ENCODE data around the gene USP31.

Gene USP31

GRCh38 chr16:23160574-23160973 lies 11.3 kb upstream of the USP31 start:
- TF ChIP-seq CEBPB (IDR thresholded peaks at IDR 0.05) (no peak), NFIC (IDR thresholded peaks at IDR 0.05) (no peak), TAF1 (IDR thresholded peaks at IDR 0.05; ENCODE audit: low read depth) (no peak), REST (IDR thresholded peaks at IDR 0.05; ENCODE audit: low read depth) (no peak)

GRCh38 chr16:23160082-23160481 lies 10.8 kb upstream of the USP31 start:
- TF ChIP-seq CREB1 (IDR thresholded peaks at IDR 0.05; ENCODE audit: low read depth), result no peak

GRCh38 chr16:23158114-23158513 lies 8.9 kb upstream of the USP31 start:
- TF ChIP-seq EGR1 (IDR thresholded peaks at IDR 0.05), result no peak
- no peak for TF ChIP-seq EP300 (IDR thresholded peaks at IDR 0.05; ENCODE audit: borderline replicate concordance)
- no peak for TF ChIP-seq CREB1 (IDR thresholded peaks at IDR 0.05; ENCODE audit: low read depth)
- no peak for TF ChIP-seq TEAD4 (IDR thresholded peaks at IDR 0.05)
- no peak for TF ChIP-seq TAF1 (IDR thresholded peaks at IDR 0.05; ENCODE audit: low read depth)
- no peak for TF ChIP-seq YY1 (IDR thresholded peaks at IDR 0.05; ENCODE audit: low read depth)
- no peak for TF ChIP-seq USF1 (IDR thresholded peaks at IDR 0.05)

DNA sequence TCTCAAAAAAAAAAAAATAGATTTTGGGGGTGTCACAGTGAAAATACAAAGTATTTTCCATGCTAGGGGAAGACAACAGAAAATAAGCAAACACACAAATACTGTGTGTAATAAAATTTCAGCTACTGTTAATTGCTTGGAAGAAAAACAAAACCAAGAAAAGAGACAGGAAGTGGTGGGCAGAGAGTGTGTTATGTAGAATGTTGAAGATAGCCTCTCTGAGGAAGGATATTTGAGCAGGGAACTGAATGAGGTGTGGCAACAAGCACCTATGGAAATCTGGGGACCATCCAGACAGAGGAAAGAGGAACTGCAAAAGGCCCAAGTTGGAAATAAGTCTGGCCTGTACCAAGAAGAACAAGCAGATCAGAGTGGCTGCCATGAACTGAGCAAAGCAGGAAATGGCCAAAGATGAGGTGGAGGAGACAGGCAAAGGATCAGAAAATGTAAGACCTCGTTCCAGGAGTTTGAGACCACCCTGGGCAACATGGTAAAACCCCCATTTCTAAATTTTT lies 7.8 kb upstream of the USP31 start:
- TF ChIP-seq ZBTB7A (IDR thresholded peaks at IDR 0.05; ENCODE audit: low read depth) (no peak), TEAD4 (IDR thresholded peaks at IDR 0.05) (no peak), NFIC (IDR thresholded peaks at IDR 0.05) (no peak), RAD21 (IDR thresholded peaks at IDR 0.05; ENCODE audit: low read depth) (no peak), TAF1 (IDR thresholded peaks at IDR 0.05; ENCODE audit: low read depth) (no peak), TCF12 (IDR thresholded peaks at IDR 0.05; ENCODE audit: low read depth) (no peak), EP300 (IDR thresholded peaks at IDR 0.05; ENCODE audit: borderline replicate concordance) (no peak), USF1 (IDR thresholded peaks at IDR 0.05) (no peak), EGR1 (IDR thresholded peaks at IDR 0.05) (no peak), CREB1 (IDR thresholded peaks at IDR 0.05; ENCODE audit: low read depth) (no peak), CEBPB (IDR thresholded peaks at IDR 0.05) (no peak)
- TF ChIP-seq, protein P1, sequence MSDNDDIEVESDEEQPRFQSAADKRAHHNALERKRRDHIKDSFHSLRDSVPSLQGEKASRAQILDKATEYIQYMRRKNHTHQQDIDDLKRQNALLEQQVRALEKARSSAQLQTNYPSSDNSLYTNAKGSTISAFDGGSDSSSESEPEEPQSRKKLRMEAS (IDR thresholded peaks at IDR 0.05), result no peak

DNA sequence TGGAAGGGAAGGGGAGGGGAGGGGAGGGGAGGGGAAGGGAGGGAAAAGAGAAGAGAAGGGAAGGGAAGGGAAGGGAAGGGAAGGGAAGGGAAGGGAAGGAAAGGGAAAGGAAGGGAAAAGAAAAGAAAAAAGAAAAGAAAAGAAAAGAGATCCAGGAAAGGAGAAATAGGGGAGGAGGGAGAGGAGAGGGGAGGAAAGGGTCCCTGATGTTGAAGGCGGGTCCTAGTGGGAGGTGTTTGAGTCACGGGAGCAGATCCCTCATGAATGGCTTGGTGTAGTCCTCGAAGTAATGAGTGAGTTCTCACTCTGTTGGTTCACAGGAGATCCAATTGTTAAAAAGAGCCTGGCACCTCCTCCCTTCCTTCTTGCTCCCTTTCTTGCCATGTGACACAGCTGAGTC lies 6.9 kb upstream of the USP31 start:
- TF ChIP-seq NFIC (IDR thresholded peaks at IDR 0.05) (no peak), TEAD4 (IDR thresholded peaks at IDR 0.05) (no peak), CEBPB (IDR thresholded peaks at IDR 0.05) (no peak), USF1 (IDR thresholded peaks at IDR 0.05) (no peak), EP300 (IDR thresholded peaks at IDR 0.05; ENCODE audit: borderline replicate concordance) (no peak), FOXM1 (IDR thresholded peaks at IDR 0.05; ENCODE audit: borderline replicate concordance, low read depth) (no peak), TCF12 (IDR thresholded peaks at IDR 0.05; ENCODE audit: low read depth) (no peak), RAD21 (IDR thresholded peaks at IDR 0.05; ENCODE audit: low read depth) (no peak), REST (IDR thresholded peaks at IDR 0.05; ENCODE audit: low read depth) (no peak), EGR1 (IDR thresholded peaks at IDR 0.05) (no peak)

DNA sequence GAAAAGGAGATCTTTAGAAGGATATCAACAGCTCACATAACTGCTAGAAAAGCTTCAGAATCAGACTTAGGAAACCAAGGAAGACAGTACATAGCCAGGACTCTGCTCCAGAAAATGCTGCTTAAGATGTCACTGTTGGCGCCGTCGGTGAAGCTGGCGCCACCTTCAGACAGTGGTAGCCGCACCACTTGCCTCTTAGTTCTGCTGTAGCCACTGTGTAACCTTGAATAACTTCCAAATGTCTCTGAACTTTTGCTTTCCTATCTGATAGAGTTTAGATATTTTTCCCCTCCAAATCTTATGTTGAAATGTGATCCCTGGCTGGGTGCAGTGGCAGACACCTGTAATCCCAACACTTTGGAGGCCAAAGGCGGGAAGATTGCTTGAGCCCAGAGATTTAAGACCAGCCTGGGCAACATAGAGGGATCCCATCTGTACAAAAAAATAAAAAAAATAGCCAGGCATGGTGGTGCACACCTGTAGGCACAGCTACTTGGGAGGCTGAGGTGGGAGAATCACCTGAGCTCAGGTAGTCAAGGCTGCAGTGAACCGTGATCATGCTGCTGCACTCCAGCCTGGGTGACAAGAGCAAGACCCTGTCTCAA lies 6.3 kb upstream of the USP31 start:
- TF ChIP-seq RAD21 (IDR thresholded peaks at IDR 0.05; ENCODE audit: low read depth) (0 out of 2 replicates have a peak, but pooled peaks have one; percentile 7), EGR1 (IDR thresholded peaks at IDR 0.05) (no peak)
